ENCODE results near the gene ASCL1. TPM values are rescaled to one million over a fixed set of nuclear protein-coding genes. Genes with fewer than 3 reads are reported as not detected.

ASCL1 gene
- total RNA-seq, 2 donors from 2014 or later, result not detected

DNA sequence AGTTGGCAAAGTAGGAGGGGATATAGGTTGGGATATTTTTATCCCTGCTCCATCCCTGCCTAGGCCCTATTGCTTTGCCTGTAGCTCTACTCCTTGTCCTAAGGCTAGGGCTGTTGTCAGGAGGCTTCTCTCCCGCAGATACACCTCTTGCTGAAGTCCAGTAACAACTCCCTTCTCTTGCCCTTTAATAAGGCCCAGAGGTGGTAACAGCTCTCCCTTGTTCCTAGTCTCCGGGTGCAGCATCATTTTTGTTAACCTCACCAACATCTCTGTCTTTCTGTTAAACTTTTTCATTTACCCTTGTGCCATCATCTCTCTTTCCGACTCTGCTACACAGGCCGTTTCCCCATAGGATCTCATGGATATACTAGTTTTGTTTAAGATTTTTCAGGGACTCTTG is 6.3 kb downstream of the ASCL1 start:
- Histone ChIP-seq H3K36me3 (no peaks in the 10 kb centered on the region), H3K4me3 (no peak overlapping the region), H3K27me3 (peaks cover 9 to 26% of the 10 kb centered on the region in 2 donors), H3K4me1 (peaks cover 0 to 12% of the 10 kb centered on the region in 2 donors), H3K27ac (no peak overlapping the region), H3K9me3 (peaks cover 0 to 18% of the 10 kb centered on the region in 2 donors)
- DNase-seq (ENCODE audit: low spot score), result no peak
- TF ChIP-seq, protein P1, sequence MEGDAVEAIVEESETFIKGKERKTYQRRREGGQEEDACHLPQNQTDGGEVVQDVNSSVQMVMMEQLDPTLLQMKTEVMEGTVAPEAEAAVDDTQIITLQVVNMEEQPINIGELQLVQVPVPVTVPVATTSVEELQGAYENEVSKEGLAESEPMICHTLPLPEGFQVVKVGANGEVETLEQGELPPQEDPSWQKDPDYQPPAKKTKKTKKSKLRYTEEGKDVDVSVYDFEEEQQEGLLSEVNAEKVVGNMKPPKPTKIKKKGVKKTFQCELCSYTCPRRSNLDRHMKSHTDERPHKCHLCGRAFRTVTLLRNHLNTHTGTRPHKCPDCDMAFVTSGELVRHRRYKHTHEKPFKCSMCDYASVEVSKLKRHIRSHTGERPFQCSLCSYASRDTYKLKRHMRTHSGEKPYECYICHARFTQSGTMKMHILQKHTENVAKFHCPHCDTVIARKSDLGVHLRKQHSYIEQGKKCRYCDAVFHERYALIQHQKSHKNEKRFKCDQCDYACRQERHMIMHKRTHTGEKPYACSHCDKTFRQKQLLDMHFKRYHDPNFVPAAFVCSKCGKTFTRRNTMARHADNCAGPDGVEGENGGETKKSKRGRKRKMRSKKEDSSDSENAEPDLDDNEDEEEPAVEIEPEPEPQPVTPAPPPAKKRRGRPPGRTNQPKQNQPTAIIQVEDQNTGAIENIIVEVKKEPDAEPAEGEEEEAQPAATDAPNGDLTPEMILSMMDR (IDR thresholded peaks at IDR 0.05), result no peak

DNA sequence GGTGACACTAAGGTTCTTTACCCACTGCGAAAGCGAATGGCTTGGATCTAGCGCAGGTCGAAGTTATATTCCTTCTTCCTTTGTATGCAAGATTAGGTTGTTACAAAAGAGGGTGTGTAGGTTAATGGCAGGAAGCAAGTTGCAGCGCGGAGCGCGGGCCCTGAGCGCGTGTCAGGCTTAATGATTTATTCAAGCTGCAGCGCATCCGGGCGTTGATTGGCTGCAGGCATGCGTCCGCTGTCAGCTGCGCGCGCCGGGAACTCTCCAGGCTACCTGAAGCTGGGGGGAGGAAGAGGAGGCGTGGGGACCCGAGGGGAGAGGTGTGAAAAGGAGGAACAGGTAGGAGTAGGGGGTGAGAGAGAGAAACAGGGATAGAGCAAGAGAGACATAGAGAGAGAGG is 7.4 kb downstream of the ASCL1 start:
- TF ChIP-seq, protein P1 (IDR thresholded peaks at IDR 0.05), result no peak
- no peak for DNase-seq (ENCODE audit: low spot score)
- Histone ChIP-seq H3K36me3 (no peaks in the 10 kb centered on the region), H3K9me3 (peaks cover 0 to 18% of the 10 kb centered on the region in 2 donors), H3K4me3 (no peak overlapping the region), H3K4me1 (peaks cover 0 to 9% of the 10 kb centered on the region in 2 donors), H3K27me3 (peaks cover 7 to 17% of the 10 kb centered on the region in 2 donors), H3K27ac (no peak overlapping the region)

DNA sequence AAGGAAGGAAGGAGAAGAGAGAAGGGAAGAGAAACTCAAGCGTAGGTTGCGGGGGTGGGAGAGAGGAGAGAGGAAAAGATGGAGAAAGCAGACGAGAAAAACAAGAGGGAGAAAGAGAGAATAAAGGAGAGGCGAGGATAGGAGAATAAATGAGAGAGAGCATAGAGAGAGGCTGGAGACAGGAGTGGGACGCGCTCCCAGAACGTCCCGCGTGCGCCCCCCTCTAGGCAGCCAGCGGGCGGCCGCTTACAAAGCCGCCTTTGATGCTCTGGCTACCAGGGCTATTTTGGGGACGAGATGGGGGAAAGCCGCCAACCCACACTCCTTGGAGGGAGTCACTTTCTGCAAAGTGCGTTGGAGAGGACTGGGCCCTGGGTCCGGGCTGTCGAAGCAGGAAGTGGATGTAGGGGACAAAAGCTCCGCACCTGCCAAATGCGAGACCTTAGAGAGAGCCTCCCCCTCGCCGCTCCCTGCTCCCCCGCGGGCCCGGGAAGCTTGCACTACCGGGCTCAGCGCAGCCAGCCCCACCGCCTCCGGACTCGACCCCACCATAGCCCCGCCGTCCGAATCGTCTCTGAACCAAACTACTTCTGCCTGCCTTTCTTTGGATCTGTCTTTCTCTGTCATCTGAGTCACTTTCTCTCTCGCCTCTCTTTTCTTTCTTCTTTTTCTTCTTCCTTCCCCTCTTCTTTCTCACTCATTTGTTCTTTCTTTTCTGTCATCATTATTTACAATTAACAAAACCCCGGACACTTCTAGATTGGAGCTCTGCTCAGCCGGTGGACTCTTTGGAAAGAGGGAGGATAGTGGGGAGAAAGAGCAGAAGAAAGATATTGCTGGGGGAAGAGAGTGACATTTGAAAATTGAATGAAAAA is 8.0 kb downstream of the ASCL1 start:
- DNase-seq (ENCODE audit: low spot score), result no peak
- TF ChIP-seq, protein P1 (IDR thresholded peaks at IDR 0.05), result no peak
- no peak overlapping the region for H3K27ac ChIP-seq
- H3K4me1 ChIP-seq, result peaks cover 0 to 9% of the 10 kb centered on the region in 2 donors
- H3K36me3 ChIP-seq, result no peaks in the 10 kb centered on the region
- H3K9me3 ChIP-seq, result peaks cover 0 to 18% of the 10 kb centered on the region in 2 donors
- no peak overlapping the region for H3K4me3 ChIP-seq
- peaks cover 7 to 17% of the 10 kb centered on the region in 2 donors for H3K27me3 ChIP-seq

DNA sequence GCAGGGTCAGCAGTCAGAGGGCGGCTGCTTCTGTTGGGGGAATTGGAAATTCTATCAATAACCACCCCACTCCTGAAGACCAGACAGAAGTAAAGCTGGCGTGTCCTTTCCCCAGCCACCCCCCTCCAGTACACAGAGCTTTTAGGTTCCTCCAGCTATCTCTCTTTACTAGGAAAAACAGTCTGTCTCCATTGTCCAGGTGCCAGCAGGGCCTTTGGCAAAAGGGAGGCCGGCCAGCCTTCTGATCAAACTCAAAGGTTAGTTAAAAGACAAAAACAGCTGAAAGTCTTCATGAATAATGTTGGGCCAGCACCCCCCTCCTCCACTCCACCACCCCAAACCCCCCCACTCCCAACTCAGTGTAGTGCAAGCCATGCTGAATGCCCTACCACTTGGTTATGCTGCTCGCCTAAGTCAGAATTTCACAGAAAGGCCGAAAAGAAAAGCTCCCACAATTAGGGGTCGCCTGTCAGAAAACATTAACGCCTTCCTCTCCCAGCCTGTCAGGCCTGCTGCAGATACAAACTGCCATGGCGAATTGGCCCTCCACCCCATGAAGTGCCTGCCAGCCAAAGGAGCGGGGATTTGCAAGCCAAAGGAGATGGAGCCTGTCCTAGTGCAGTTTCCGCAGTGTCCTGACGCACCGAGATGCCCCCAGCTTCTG is 8.9 kb downstream of the ASCL1 start:
- Histone ChIP-seq H3K4me3 (no peak overlapping the region), H3K36me3 (no peaks in the 10 kb centered on the region), H3K27ac (no peak overlapping the region), H3K27me3 (peaks cover 7 to 14% of the 10 kb centered on the region in 2 donors), H3K9me3 (peaks cover 0 to 18% of the 10 kb centered on the region in 2 donors), H3K4me1 (peaks cover 0 to 8% of the 10 kb centered on the region in 2 donors)
- no peak for DNase-seq (ENCODE audit: low spot score)
- TF ChIP-seq, protein P1 (IDR thresholded peaks at IDR 0.05), result no peak

DNA sequence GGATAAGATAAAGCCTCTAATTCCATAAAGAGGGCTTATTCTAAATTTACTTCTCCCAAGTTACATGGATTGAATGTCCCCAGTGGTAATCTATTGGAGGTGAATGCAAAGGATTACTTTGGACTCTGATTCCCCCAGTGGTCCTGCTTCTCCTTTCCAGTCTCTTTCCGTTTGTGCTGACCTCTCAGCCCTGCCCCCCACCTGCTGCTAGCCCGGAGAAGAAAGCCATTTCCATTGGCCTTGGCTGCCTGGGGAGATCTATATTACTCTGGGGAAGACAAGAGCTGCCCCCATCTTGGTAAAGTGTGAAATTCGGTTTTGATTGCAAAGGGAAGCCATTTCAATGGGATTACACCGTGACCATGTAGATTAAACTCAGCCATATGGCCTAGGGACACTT is 13.3 kb downstream of the ASCL1 start:
- no peak for DNase-seq (ENCODE audit: low spot score)
- H3K4me3 ChIP-seq, result no peak overlapping the region
- no peaks in the 10 kb centered on the region for H3K9me3 ChIP-seq
- no peaks in the 10 kb centered on the region for H3K27me3 ChIP-seq
- TF ChIP-seq, protein P1 (IDR thresholded peaks at IDR 0.05), result no peak
- no peak overlapping the region for H3K27ac ChIP-seq
- H3K36me3 ChIP-seq, result no peaks in the 10 kb centered on the region
- H3K4me1 ChIP-seq, result no peaks in the 10 kb centered on the region

All from right atrium auricular region (tissue), 2 donors.